PC-9 (cell line): ENCODE measurements around the gene CHRNB1. TPM values are rescaled to one million over a fixed set of nuclear protein-coding genes. Genes with fewer than 3 reads are reported as not detected.

Source experiments
- BruUV-seq: library from RNA; stranded (reverse); fragments of 400-500 nt; replicated peaks from 2 replicates; lab custom pipeline; 2021; lab: Mats Ljungman, UMichigan
- CTCF ChIA-PET: fragments of 300-600 bp; sonication (Branson Sonifier 250); formaldehyde crosslinking; loops from one replicate; lab custom pipeline; 2022; ENCODE audit warnings: antibody characterized with exemption; lab: Charles Lee
- POLR2A ChIA-PET: fragments of 300-600 bp; sonication (Branson Sonifier 250); formaldehyde crosslinking; loops from one replicate; lab custom pipeline; 2022; ENCODE audit warnings: antibody characterized with exemption; ENCODE audit not compliant: unreplicated experiment; lab: Charles Lee
- DNase-seq, 2 experiments: peaks; one replicate each; pipeline versions ENCODE4 v3.0.0 to v3.0.0-alpha.2; 2015 to 2022; ENCODE audit warnings: mixed read lengths in 1 of 2
- H2AFZ ChIP-seq: fragments of 200-600 bp; sonication (generic); 2 replicates; pipeline ENCODE4 v1.8.1; 2017; ENCODE audit warnings: antibody characterized with exemption
- H3F3A ChIP-seq: fragments of 200-600 bp; sonication (generic); 2 replicates; pipeline ENCODE4 v1.8.1; 2017; ENCODE audit warnings: antibody characterized with exemption, mild to moderate bottlenecking, low read depth; ENCODE audit not compliant: insufficient read depth
- H3K27ac ChIP-seq: fragments of 200-600 bp; sonication (generic); 2 replicates; pipeline ENCODE4 v1.6.1; 2016; ENCODE audit warnings: mixed run types
- H3K27me3 ChIP-seq: fragments of 200-600 bp; sonication (generic); 2 replicates; pipeline ENCODE4 v1.6.1; 2016; ENCODE audit warnings: low read depth, mixed run types; ENCODE audit not compliant: insufficient read depth
- H3K36me3 ChIP-seq: fragments of 200-600 bp; sonication (generic); 2 replicates; pipeline ENCODE4 v1.6.1; 2016; ENCODE audit warnings: low read depth, mixed run types
- H3K4me1 ChIP-seq: fragments of 200-600 bp; sonication (generic); replicated peaks from 2 replicates; pipeline ENCODE4 v1.6.1; 2016; ENCODE audit warnings: mixed run types; ENCODE audit not compliant: insufficient read depth
- H3K4me2 ChIP-seq: fragments of 200-600 bp; sonication (generic); 2 replicates; pipeline ENCODE4 v1.6.1; 2017; ENCODE audit warnings: mixed run types
- H3K4me3 ChIP-seq: fragments of 200-600 bp; sonication (generic); 2 replicates; pipeline ENCODE4 v1.6.1; 2016; ENCODE audit warnings: mixed run types
- H3K79me2 ChIP-seq: fragments of 200-600 bp; sonication (generic); 2 replicates; pipeline ENCODE4 v1.6.1; 2017; ENCODE audit warnings: low read depth, mixed run types
- H3K9me2 ChIP-seq: fragments of 200-600 bp; sonication (generic); 2 replicates; pipeline ENCODE4 v1.8.1; 2017; ENCODE audit warnings: mild to moderate bottlenecking; ENCODE audit not compliant: insufficient read depth
- H3K9me3 ChIP-seq: fragments of 200-600 bp; sonication (generic); 2 replicates; pipeline ENCODE4 v1.8.1; 2016; ENCODE audit warnings: low read depth; ENCODE audit not compliant: insufficient read depth
- H4K20me1 ChIP-seq: fragments of 200-600 bp; sonication (generic); 2 replicates; pipeline ENCODE4 v1.8.1; 2017; ENCODE audit not compliant: insufficient read depth
- CTCF ChIP-seq: fragments of 200-600 bp; sonication (generic); conservative IDR thresholded peaks from 2 replicates; pipeline ENCODE4 v1.6.1; 2017; ENCODE audit warnings: mixed run types, antibody characterized with exemption, mild to moderate bottlenecking, moderate library complexity
- EZH2 ChIP-seq: fragments of 200-600 bp; sonication (generic); IDR thresholded peaks from 2 replicates; pipeline ENCODE4 v1.8.0; 2017; ENCODE audit warnings: antibody characterized with exemption, low read depth
- intact Hi-C: fragments of 100-400 bp; cut with micrococcal nuclease; formaldehyde crosslinking; loops from one replicate; pipeline ENCODE4 v1.10.0; 2022; ENCODE audit not compliant: unreplicated experiment
- total RNA-seq: library from RNA; stranded (reverse); gene quantifications from 2 replicates; pipeline ENCODE4 v1.2.3, GENCODE V29; 2021

Gene CHRNB1
- total RNA-seq, 1 experiment from 2014 or later: 53.4 TPM

DNA sequence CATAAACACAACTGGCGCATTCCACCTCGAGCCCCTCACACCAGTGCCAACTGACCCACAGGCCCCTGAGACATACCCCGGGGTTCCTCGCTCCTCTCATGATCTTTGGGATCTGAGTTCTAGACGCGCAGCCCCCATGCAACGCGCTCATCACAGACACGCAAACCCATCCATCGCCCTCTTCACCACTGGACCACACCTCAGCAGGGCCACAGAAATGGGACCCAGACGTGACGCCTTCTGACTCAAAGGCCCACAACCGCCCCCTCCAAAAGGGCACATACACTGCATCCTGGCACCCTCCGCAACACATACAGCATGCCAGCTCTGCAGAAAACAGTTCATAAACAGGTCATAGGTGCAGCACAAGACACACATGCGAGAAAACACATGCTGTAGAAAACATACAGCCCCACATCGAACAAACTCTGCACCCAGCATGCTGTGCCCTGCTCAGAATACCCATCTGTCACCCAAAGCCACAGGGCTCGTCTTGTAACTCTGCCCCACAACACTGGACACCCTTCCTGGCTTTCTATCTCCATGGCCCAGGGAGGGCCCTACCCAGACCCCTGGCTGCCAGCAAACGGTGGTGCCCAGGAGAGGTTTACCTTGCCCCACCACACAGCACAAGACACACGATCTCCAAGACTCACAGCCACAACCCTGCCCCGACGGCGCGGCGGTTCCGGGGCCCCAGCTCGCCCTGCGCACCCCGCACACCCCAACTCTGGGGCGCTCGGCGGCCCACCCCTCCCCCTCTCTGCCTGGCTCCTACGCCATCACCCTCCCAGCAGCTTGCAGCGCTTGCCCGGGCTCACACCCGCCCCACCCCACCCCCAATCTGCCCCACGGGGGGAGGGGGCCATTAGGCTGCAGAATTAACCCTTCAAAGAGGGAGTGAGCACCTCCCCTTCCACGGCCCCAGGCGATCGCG, 33.7 kb downstream of the CHRNB1 start:
- intact Hi-C loops: no loop called here
- POLR2A ChIA-PET: interaction anchor here (0.6 to 1.1 kb wide), 7 partner anchors 11 to 437 kb away, joined by 3 to 26 read pairs (median 5); no protein-coding TSS in a partner anchor

GRCh38 chr17:7479213-7480088, 34.6 kb downstream of the CHRNB1 start, which contains the start of gene ZBTB4:
ZBTB4 (minus strand) TSS chr17:7479631; CDS start chr17:7466801, 12,830 bp downstream.
- POLR2A ChIA-PET: interaction anchor here (0.5 to 1.1 kb wide), 6 partner anchors 34 to 437 kb away, joined by 3 to 26 read pairs (median 4); no protein-coding TSS in a partner anchor
- no peaks in the 10 kb centered on the region for H3K9me2 ChIP-seq
- CTCF ChIA-PET: interaction anchor here (0.7 to 0.9 kb wide), 2 partner anchors 80 to 265 kb away, joined by 5 to 10 read pairs; no protein-coding TSS in a partner anchor
- peak within 1 kb of the TSS; percentile 37 for H3K27ac ChIP-seq
- DNase-seq: peak in 1 of 2 experiments; percentile 59
- H3K79me2 ChIP-seq: peaks cover 48% of the 10 kb centered on the region
- peak within 1 kb of the TSS; percentile 84 for H3K4me2 ChIP-seq
- H3K4me1 ChIP-seq: peaks cover 35% of the 10 kb centered on the region
- H3K27me3 ChIP-seq: no peaks in the 10 kb centered on the region
- no TSS peak for BruUV-seq
- peaks cover 11% of the 10 kb centered on the region; the same call in 1 of the 2 replicates for H3F3A ChIP-seq
- no peak for TF ChIP-seq CTCF
- no peak for TF ChIP-seq EZH2
- H2AFZ ChIP-seq: peak within 1 kb of the TSS; percentile 83
- intact Hi-C loops: loop anchor here (5.0 kb wide), 1 partner anchor 217 kb away; the partner anchor contains the start of gene CLDN7
- H3K4me3 ChIP-seq: peak within 1 kb of the TSS; percentile 76
- H3K36me3 ChIP-seq: no peaks in the 10 kb centered on the region
- H3K9me3 ChIP-seq: no peaks in the 10 kb centered on the region
- no peaks in the 10 kb centered on the region for H4K20me1 ChIP-seq

More for the DNA sequence above, 33.7 kb downstream of the CHRNB1 start:
- H3K9me2 ChIP-seq: no peaks in the 10 kb centered on the region
- no peaks in the 10 kb centered on the region for H3K36me3 ChIP-seq
- H3K27ac ChIP-seq: no peak overlapping the region
- peak overlapping the region; percentile 76 for H3K4me3 ChIP-seq
- H3K4me2 ChIP-seq: peak overlapping the region; percentile 78
- CTCF ChIA-PET: interaction anchor here (0.9 kb wide), 1 partner anchor 264 kb away, joined by 5 read pairs; no protein-coding TSS in a partner anchor
- H4K20me1 ChIP-seq: no peaks in the 10 kb centered on the region
- H3K27me3 ChIP-seq: no peaks in the 10 kb centered on the region
- TF ChIP-seq EZH2: no peak
- no peak for TF ChIP-seq CTCF
- peaks cover 14% of the 10 kb centered on the region; the same call in 1 of the 2 replicates for H3F3A ChIP-seq
- peaks cover 37% of the 10 kb centered on the region for H3K4me1 ChIP-seq
- no peaks in the 10 kb centered on the region for H3K9me3 ChIP-seq
- no TSS peak for BruUV-seq
- 0 out of 2 replicates have a peak overlapping the region, but pooled peaks have one; percentile 64 for H2AFZ ChIP-seq
- peak in 1 of 2 experiments; percentile 45 for DNase-seq
- H3K79me2 ChIP-seq: peaks cover 55% of the 10 kb centered on the region
